ENCODE measurements around the gene TMEM179B.
"Not testable (repeated sequence)": the region's sequence is repeated elsewhere in the genome, so short reads cannot be mapped to it uniquely, and the experiment has no call there.

The TMEM179B gene

GRCh38 chr11:62828130-62828529 lies 40.9 kb downstream of the TMEM179B start:
- not testable (repeated sequence) for H3K27me3 ChIP-seq (ENCODE audit: control insufficient read depth, insufficient read depth, low read length); H3K27ac ChIP-seq (ENCODE audit: low read depth, low read length); H3K4me3 ChIP-seq (ENCODE audit: low read length); H3K9ac ChIP-seq (ENCODE audit: low read length); H3K4me1 ChIP-seq (ENCODE audit: control insufficient read depth, insufficient read depth, low read length)
- peaks cover 32% of the 10 kb centered on the region for H3K36me3 ChIP-seq (ENCODE audit: control insufficient read depth, insufficient read depth, low read length)

DNA sequence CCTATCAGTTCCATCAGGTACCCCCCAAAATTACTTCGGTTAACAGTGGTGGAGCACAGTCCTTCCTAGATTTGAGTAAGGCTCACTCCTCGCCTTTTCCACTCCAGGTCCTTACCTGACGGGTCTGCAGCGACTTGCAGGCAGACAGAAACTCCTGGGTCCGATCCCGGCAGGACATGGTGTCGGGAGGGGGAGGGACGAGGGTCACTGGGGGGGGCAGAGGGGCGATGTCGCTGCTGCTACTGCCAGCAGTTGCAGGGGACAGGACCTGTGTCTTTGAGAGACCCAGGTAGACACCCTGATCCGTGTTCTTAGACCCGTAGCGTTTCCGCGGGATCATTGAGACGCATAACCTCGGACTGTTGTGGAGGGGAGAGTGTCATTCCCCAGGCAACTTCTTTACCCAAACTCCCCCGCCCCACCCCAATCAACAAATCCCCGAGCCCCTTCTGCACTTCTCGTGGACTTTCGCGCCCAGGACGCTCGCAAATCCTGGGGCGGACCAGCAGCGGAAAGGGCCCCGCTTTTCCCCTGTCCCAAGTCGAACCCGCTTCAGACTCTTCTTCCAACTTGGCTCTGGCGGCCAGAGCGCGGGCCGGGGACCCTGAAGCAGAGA lies 43.8 kb downstream of the TMEM179B start:
- Histone ChIP-seq H3K27ac (ENCODE audit: low read depth, low read length) (peak overlapping the region; percentile 98), H3K4me1 (ENCODE audit: control insufficient read depth, insufficient read depth, low read length) (peaks cover 6% of the 10 kb centered on the region), H3K9ac (ENCODE audit: low read length) (peak overlapping the region; percentile 81), H3K4me3 (ENCODE audit: low read length) (peak overlapping the region; percentile 83), H3K36me3 (ENCODE audit: control insufficient read depth, insufficient read depth, low read length) (peaks cover 17% of the 10 kb centered on the region), H3K27me3 (ENCODE audit: control insufficient read depth, insufficient read depth, low read length) (no peaks in the 10 kb centered on the region)

- Histone ChIP-seq H3K27me3 (ENCODE audit: control insufficient read depth, insufficient read depth, low read length) (no peaks in the 10 kb centered on the region), H3K4me1 (ENCODE audit: control insufficient read depth, insufficient read depth, low read length) (peaks cover 6% of the 10 kb centered on the region), H3K9ac (ENCODE audit: low read length) (peak within 1 kb of the TSS; percentile 98), H3K27ac (ENCODE audit: low read depth, low read length) (peak within 1 kb of the TSS; percentile 98), H3K36me3 (ENCODE audit: control insufficient read depth, insufficient read depth, low read length) (peaks cover 17% of the 10 kb centered on the region), H3K4me3 (ENCODE audit: low read length) (peak within 1 kb of the TSS; percentile 94)
Observed at GRCh38 chr11:62831520-62832335, 44.5 kb downstream of the TMEM179B start, which contains the start of gene STX5. STX5 (minus strand) TSS chr11:62832051; CDS start chr11:62831243, 808 bp downstream.

GRCh38 chr11:62832336-62833234 lies 45.4 kb downstream of the TMEM179B start, which contains the start of gene TEX54:
TEX54 (minus strand) TSS chr11:62832841.
- H3K27ac ChIP-seq (ENCODE audit: low read depth, low read length): peak within 1 kb of the TSS; percentile 98
- H3K4me1 ChIP-seq (ENCODE audit: control insufficient read depth, insufficient read depth, low read length): peaks cover 6% of the 10 kb centered on the region
- no peaks in the 10 kb centered on the region for H3K27me3 ChIP-seq (ENCODE audit: control insufficient read depth, insufficient read depth, low read length)
- H3K9ac ChIP-seq (ENCODE audit: low read length): peak within 1 kb of the TSS; percentile 98
- peaks cover 9% of the 10 kb centered on the region for H3K36me3 ChIP-seq (ENCODE audit: control insufficient read depth, insufficient read depth, low read length)
- peak within 1 kb of the TSS; percentile 94 for H3K4me3 ChIP-seq (ENCODE audit: low read length)

DNA sequence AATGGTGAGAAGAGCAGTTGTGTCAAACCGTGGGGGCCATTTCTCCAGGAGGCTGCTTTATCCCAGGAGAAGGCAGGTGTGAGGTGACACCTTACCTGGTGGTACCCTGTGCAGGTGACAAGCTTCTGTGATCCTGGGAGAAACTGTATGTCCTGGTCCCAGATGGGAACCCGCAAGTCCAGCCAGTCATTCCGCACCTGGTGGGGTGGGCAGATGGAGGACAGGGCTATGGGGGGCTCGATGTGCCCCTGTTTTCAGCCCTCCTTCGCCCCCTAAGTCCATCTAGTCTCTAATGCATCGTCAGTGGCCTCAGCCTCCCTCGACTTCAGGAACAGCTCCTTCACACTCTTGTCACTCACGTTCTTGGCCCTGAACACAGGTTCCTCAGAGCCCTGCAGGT lies 48.1 kb downstream of the TMEM179B start:
- peaks cover 9% of the 10 kb centered on the region for H3K36me3 ChIP-seq (ENCODE audit: control insufficient read depth, insufficient read depth, low read length)
- no peaks in the 10 kb centered on the region for H3K27me3 ChIP-seq (ENCODE audit: control insufficient read depth, insufficient read depth, low read length)
- H3K4me3 ChIP-seq (ENCODE audit: low read length): no peak overlapping the region
- no peak overlapping the region for H3K27ac ChIP-seq (ENCODE audit: low read depth, low read length)
- H3K9ac ChIP-seq (ENCODE audit: low read length): no peak overlapping the region
- peaks cover 9% of the 10 kb centered on the region for H3K4me1 ChIP-seq (ENCODE audit: control insufficient read depth, insufficient read depth, low read length)

GRCh38 chr11:62839050-62839945 lies 52.1 kb downstream of the TMEM179B start, which contains the start of gene WDR74:
WDR74 (minus strand) TSS chr11:62839590; CDS start chr11:62839570, 20 bp downstream.
- H3K27me3 ChIP-seq (ENCODE audit: control insufficient read depth, insufficient read depth, low read length): no peaks in the 10 kb centered on the region
- peak within 1 kb of the TSS; percentile 100 for H3K27ac ChIP-seq (ENCODE audit: low read depth, low read length)
- peak within 1 kb of the TSS; percentile 77 for H3K9ac ChIP-seq (ENCODE audit: low read length)
- H3K4me3 ChIP-seq (ENCODE audit: low read length): peak within 1 kb of the TSS; percentile 96
- peaks cover 12% of the 10 kb centered on the region for H3K4me1 ChIP-seq (ENCODE audit: control insufficient read depth, insufficient read depth, low read length)
- peaks cover 9% of the 10 kb centered on the region for H3K36me3 ChIP-seq (ENCODE audit: control insufficient read depth, insufficient read depth, low read length)

Data from rectal smooth muscle tissue (tissue), 1 donor.